HepG2 (cell line): ENCODE results near the gene SPHK1. TPM values are rescaled to one million over a fixed set of nuclear protein-coding genes. Genes with fewer than 3 reads are reported as not detected.

Experiments used
- ADNP ChIP-seq: sonication (generic); formaldehyde crosslinking; IDR thresholded peaks from 2 replicates; pipeline ENCODE4 v1.4.0; 2020; ENCODE audit warnings: missing genetic modification reagents
- ASH2L ChIP-seq: fragments of 300-600, 200-600 bp; sonication (generic); IDR thresholded peaks from 2 replicates; pipeline ENCODE4 v1.7.0; 2017; ENCODE audit warnings: low read depth, mild to moderate bottlenecking, moderate library complexity, mixed read lengths, low read length; ENCODE audit not compliant: insufficient read length
- BCLAF1 ChIP-seq: fragments of 450-650 bp; IDR thresholded peaks from 2 replicates; pipeline ENCODE4 v1.6.1; 2017; ENCODE audit warnings: mild to moderate bottlenecking
- ESRRA ChIP-seq: sonication (generic); formaldehyde crosslinking; IDR thresholded peaks from 2 replicates; pipeline ENCODE4 v1.5.1; 2020; ENCODE audit warnings: mild to moderate bottlenecking, low read depth, missing genetic modification reagents
- FOXA3 ChIP-seq: IDR thresholded peaks from 2 replicates; pipeline ENCODE4 v1.6.1; 2016; ENCODE audit warnings: missing genetic modification reagents, missing compliant biosample characterization
- MAFF ChIP-seq: IDR thresholded peaks from 2 replicates; pipeline ENCODE4 v1.6.1; 2011; ENCODE audit warnings: low read depth, low read length, improper control_type of control experiment
- MLLT10 ChIP-seq: sonication (generic); formaldehyde crosslinking; IDR thresholded peaks from 2 replicates; pipeline ENCODE4 v1.4.0; 2020; ENCODE audit warnings: missing genetic modification reagents
- MXI1 ChIP-seq: IDR thresholded peaks from 3 replicates; pipeline ENCODE4 v1.6.1; 2012; ENCODE audit warnings: low read depth, low read length, inconsistent platforms, borderline replicate concordance
- PATZ1 ChIP-seq: sonication (generic); formaldehyde crosslinking; IDR thresholded peaks from 2 replicates; pipeline ENCODE4 v1.4.0; 2020; ENCODE audit warnings: missing genetic modification reagents
- PHF8 ChIP-seq: sonication (generic); formaldehyde crosslinking; IDR thresholded peaks from 2 replicates; pipeline ENCODE4 v1.5.0; 2020; ENCODE audit warnings: missing genetic modification reagents
- TAF1 ChIP-seq: sonication (generic); formaldehyde crosslinking; IDR thresholded peaks from 2 replicates; pipeline ENCODE4 v1.4.0; 2020; ENCODE audit warnings: missing genetic modification reagents
- TBP ChIP-seq: sonication (generic); formaldehyde crosslinking; IDR thresholded peaks from 2 replicates; pipeline ENCODE4 v1.5.0; 2020; ENCODE audit warnings: missing genetic modification reagents
- ZBTB21 ChIP-seq: sonication (generic); formaldehyde crosslinking; IDR thresholded peaks from 2 replicates; pipeline ENCODE4 v1.4.0; 2020; ENCODE audit warnings: missing genetic modification reagents
- ZBTB42 ChIP-seq: sonication (generic); formaldehyde crosslinking; IDR thresholded peaks from 2 replicates; pipeline ENCODE4 v1.5.0; 2020; ENCODE audit warnings: mild to moderate bottlenecking, missing genetic modification reagents
- ZGPAT ChIP-seq: IDR thresholded peaks from 2 replicates; pipeline ENCODE4 v1.6.1; 2016; ENCODE audit warnings: mild to moderate bottlenecking
- ZSCAN25 ChIP-seq: sonication (generic); formaldehyde crosslinking; IDR thresholded peaks from 2 replicates; pipeline ENCODE4 v1.8.0; 2022; ENCODE audit warnings: mild to moderate bottlenecking, missing genetic modification reagents
- polyA plus RNA-seq, 8 experiments: library from polyadenylated mRNA; depleted of rRNA in 3 of 8; stranded (reverse) in 7 of 8; unstranded in 1 of 8; fragments of >200 nt; fragmentation: Illumina TruSeq in 4 of 8; extraction: Trizol in 4 of 8; gene quantifications; 2 replicates each; pipeline versions ENCODE4 v1.2.1 to v1.2.3, GENCODE V29; 2011 to 2016; ENCODE audit warnings: low read depth in 4 of 8, missing spikeins in 1 of 8, mixed read lengths in 1 of 8; ENCODE audit not compliant: insufficient read depth in 1 of 8
- total RNA-seq, 5 experiments: library from RNA; depleted of rRNA; stranded (reverse); fragments of >200 nt; fragmentation: Illumina TruSeq; extraction: Trizol; gene quantifications; 2 replicates each; pipeline ENCODE4 v1.2.3, GENCODE V29; 2016; ENCODE audit warnings: low read depth in 1 of 5
- TF ChIP-seq, protein P1 (sequence below): sonication (generic); formaldehyde crosslinking; IDR thresholded peaks from 2 replicates; pipeline ENCODE4 v1.4.0; 2020; ENCODE audit warnings: mild to moderate bottlenecking, missing genetic modification reagents, borderline replicate concordance
- TF ChIP-seq, protein P2 (sequence below): IDR thresholded peaks from 2 replicates; pipeline ENCODE4 v1.6.1; 2018; ENCODE audit warnings: missing genetic modification reagents, mild to moderate bottlenecking, missing compliant biosample characterization
- TF ChIP-seq, protein P3 (sequence below): sonication (generic); formaldehyde crosslinking; conservative IDR thresholded peaks from 2 replicates; pipeline ENCODE4 v1.5.0; 2020; ENCODE audit warnings: missing genetic modification reagents

Gene SPHK1
- total and polyA plus RNA-seq, 2 of the 13 experiments (the other 11 are each of a cell fraction or from before 2014, with no cell fraction given), result 129 to 160 TPM

GRCh38 chr17:76408037-76408849 lies 23.8 kb downstream of the SPHK1 start (continued):
- TF ChIP-seq ZGPAT (no peak), ZSCAN25 (no peak), MXI1 (peak; percentile 32; the same call in 1 of the 3 replicates), ASH2L (peak; percentile 40), BCLAF1 (no peak), TAF1 (CRISPR knock-in tag) (no peak), ZBTB21 (no peak), MAFF (no peak), PATZ1 (CRISPR knock-in tag) (no peak), FOXA3 (CRISPR knock-in tag) (no peak), PHF8 (CRISPR knock-in tag) (no peak), ZBTB42 (no peak), MLLT10 (CRISPR knock-in tag) (no peak), ADNP (CRISPR knock-in tag) (no peak), TBP (CRISPR knock-in tag) (no peak), ESRRA (0 out of 2 replicates have a peak, but pooled peaks have one; percentile 48)
- TF ChIP-seq, protein P1, sequence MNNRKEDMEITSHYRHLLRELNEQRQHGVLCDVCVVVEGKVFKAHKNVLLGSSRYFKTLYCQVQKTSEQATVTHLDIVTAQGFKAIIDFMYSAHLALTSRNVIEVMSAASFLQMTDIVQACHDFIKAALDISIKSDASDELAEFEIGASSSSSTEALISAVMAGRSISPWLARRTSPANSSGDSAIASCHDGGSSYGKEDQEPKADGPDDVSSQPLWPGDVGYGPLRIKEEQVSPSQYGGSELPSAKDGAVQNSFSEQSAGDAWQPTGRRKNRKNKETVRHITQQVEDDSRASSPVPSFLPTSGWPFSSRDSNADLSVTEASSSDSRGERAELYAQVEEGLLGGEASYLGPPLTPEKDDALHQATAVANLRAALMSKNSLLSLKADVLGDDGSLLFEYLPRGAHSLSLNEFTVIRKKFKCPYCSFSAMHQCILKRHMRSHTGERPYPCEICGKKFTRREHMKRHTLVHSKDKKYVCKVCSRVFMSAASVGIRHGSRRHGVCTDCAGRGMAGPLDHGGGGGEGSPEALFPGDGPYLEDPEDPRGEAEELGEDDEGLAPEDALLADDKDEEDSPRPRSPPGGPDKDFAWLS (CRISPR knock-in tag), result no peak
- TF ChIP-seq, protein P2, sequence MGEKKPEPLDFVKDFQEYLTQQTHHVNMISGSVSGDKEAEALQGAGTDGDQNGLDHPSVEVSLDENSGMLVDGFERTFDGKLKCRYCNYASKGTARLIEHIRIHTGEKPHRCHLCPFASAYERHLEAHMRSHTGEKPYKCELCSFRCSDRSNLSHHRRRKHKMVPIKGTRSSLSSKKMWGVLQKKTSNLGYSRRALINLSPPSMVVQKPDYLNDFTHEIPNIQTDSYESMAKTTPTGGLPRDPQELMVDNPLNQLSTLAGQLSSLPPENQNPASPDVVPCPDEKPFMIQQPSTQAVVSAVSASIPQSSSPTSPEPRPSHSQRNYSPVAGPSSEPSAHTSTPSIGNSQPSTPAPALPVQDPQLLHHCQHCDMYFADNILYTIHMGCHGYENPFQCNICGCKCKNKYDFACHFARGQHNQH (CRISPR knock-in tag), result no peak
- TF ChIP-seq, protein P3, sequence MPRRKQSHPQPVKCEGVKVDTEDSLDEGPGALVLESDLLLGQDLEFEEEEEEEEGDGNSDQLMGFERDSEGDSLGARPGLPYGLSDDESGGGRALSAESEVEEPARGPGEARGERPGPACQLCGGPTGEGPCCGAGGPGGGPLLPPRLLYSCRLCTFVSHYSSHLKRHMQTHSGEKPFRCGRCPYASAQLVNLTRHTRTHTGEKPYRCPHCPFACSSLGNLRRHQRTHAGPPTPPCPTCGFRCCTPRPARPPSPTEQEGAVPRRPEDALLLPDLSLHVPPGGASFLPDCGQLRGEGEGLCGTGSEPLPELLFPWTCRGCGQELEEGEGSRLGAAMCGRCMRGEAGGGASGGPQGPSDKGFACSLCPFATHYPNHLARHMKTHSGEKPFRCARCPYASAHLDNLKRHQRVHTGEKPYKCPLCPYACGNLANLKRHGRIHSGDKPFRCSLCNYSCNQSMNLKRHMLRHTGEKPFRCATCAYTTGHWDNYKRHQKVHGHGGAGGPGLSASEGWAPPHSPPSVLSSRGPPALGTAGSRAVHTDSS (CRISPR knock-in tag), result no peak
